Measurements from ENCODE around the gene VPS26C. TPM values are rescaled to one million over a fixed set of nuclear protein-coding genes. Genes with fewer than 3 reads are reported as not detected.

VPS26C gene
- total and polyA plus RNA-seq, 2 of the 8 experiments (the other 6 are each of a cell fraction or from before 2014, with no cell fraction given): 43.5 to 71.6 TPM

GRCh38 chr21:37188825-37189224 lies 78.3 kb downstream of the VPS26C start:
- Histone ChIP-seq H3K14ac (ENCODE audit: insufficient read length) (no peak overlapping the region), H3K23ac (ENCODE audit: insufficient read length) (no peak overlapping the region), H4K91ac (replicated peaks; ENCODE audit: insufficient read length, low read length) (no peak overlapping the region), H3K36me3 (ENCODE audit: control insufficient read depth in 2 of 4, insufficient read depth in 4 of 4, low read length in 3 of 4) (peaks cover 0 to 8% (median 0%) of the 10 kb centered on the region in 4 experiments; a peak in 3 of 8 replicates), H3K4me2 (ENCODE audit: insufficient read depth in 1 of 2, low read depth in 2 of 2, low read length in 2 of 2) (no peak overlapping the region), H2BK12ac (ENCODE audit: low read depth, low read length) (no peak overlapping the region), H3K79me1 (ENCODE audit: low read depth, low read length) (no peaks in the 10 kb centered on the region), H3K4me1 (replicated peaks in 1 of 4; ENCODE audit: control insufficient read depth in 3 of 4, insufficient read depth in 4 of 4, low read length in 3 of 4) (peaks cover 0 to 8% (median 0%) of the 10 kb centered on the region in 4 experiments; a peak in 3 of 7 replicates), H2AK5ac (ENCODE audit: low read depth, low read length) (no peak overlapping the region), H2BK20ac (ENCODE audit: low read length) (no peak overlapping the region), H2AFZ (ENCODE audit: low read length) (no peak overlapping the region), H3K18ac (ENCODE audit: extremely low read depth, low read length) (no peak overlapping the region), H3K56ac (replicated peaks; ENCODE audit: insufficient read length, low read depth, low read length) (no peak overlapping the region), H3K4ac (replicated peaks; ENCODE audit: insufficient read length, low read depth, low read length) (no peak overlapping the region), H3K23me2 (ENCODE audit: low read depth, low read length) (no peaks in the 10 kb centered on the region; the same call in 1 of the 2 replicates), H2BK15ac (ENCODE audit: low read length) (no peak overlapping the region), H4K5ac (ENCODE audit: insufficient read length, low read depth, low read length) (no peak overlapping the region), H3K4me3 (ENCODE audit: extremely low read depth in 1 of 4, insufficient read depth in 2 of 4, low read depth in 3 of 4, low read length in 4 of 4) (no peak overlapping the region), H3K27me3 (replicated peaks in 1 of 4; ENCODE audit: control insufficient read depth in 3 of 4, extremely low read depth in 1 of 4, insufficient read depth in 3 of 4, low read length in 3 of 4) (no peaks in the 10 kb centered on the region), H3K27ac (ENCODE audit: low read depth, low read length) (no peak overlapping the region), H4K20me1 (replicated peaks in 1 of 2; ENCODE audit: control insufficient read depth in 1 of 2, insufficient read depth in 2 of 2, low read length in 2 of 2) (no peaks in the 10 kb centered on the region), H3K79me2 (ENCODE audit: control insufficient read depth in 1 of 2, insufficient read depth in 2 of 2, low read length in 2 of 2) (no peaks in the 10 kb centered on the region), H3K9me3 (ENCODE audit: insufficient read depth in 2 of 2, low read depth in 1 of 2, low read length in 1 of 2) (no peaks in the 10 kb centered on the region), H2BK5ac (ENCODE audit: low read depth, low read length) (no peak overlapping the region), H2BK120ac (replicated peaks; ENCODE audit: low read depth, low read length) (no peak overlapping the region), H4K8ac (ENCODE audit: extremely low read depth, insufficient read depth, low read length) (no peak overlapping the region), H3K9ac (replicated peaks in 1 of 4; ENCODE audit: extremely low read depth in 1 of 4, low read depth in 3 of 4, low read length in 3 of 4) (no peak overlapping the region)
- FAIRE-seq (no peak), DNase-seq (ENCODE audit: low read depth in 1 of 2, low spot score in 2 of 2) (no peak)
- CTCF ChIA-PET (ENCODE audit: partially characterized antibody): interaction anchor here (1.0 to 1.9 kb wide), 2 partner anchors 15 to 24 kb away, joined by 3 to 4 read pairs; no protein-coding TSS in a partner anchor
- no peak for TF ChIP-seq ATF2 (IDR thresholded peaks at IDR 0.05; ENCODE audit: low read length)
- 97% methylated on average over 1 of the region's 1 CpG; no CpG with 5 or more reads in 1 of the 2 experiments for WGBS, 2 experiments (ENCODE audit: extremely low coverage in 1 of 2, insufficient coverage in 1 of 2, insufficient read length in 1 of 2, insufficient replicate concordance in 2 of 2, low coverage in 1 of 2, low lambda C conversion rate in 2 of 2, missing lambda C conversion rate in 1 of 2)
- POLR2A ChIA-PET (ENCODE audit: partially characterized antibody): no interaction called here
